Measurements from ENCODE around the gene JAZF1.

GRCh38 chr7:27889800-27890199, 290.8 kb downstream of the JAZF1 start:
- TF ChIP-seq CTCF (IDR thresholded peaks at IDR 0.05), result no peak
- TF ChIP-seq POLR2A (IDR thresholded peaks at IDR 0.05), result no peak
- TF ChIP-seq EP300 (IDR thresholded peaks at IDR 0.05), result no peak
- no peak for TF ChIP-seq POLR2AphosphoS5 (IDR thresholded peaks at IDR 0.05)

Data from gastroesophageal sphincter (tissue), 3 donors.